Fibroblast of lung (primary cell): Measurements from ENCODE around the gene ZNF410. TPM values are rescaled to one million over a fixed set of nuclear protein-coding genes. Genes with fewer than 3 reads are reported as not detected.
"Not testable (repeated sequence)": the region's sequence is repeated elsewhere in the genome, so short reads cannot be mapped to it uniquely, and the experiment has no call there.

ENCODE experiments used
- DNase-seq, 2 donors: peaks; one replicate each; pipeline versions ENCODE4 v3.0.0 to v3.0.0-alpha.2; 2010; ENCODE audit warnings: low read depth in 2 of 2
- H2AFZ ChIP-seq: 2 replicates; pipeline ENCODE4 v1.5.1; 2012; ENCODE audit warnings: low read length, control low read depth, inconsistent platforms
- H3K27ac ChIP-seq: 2 replicates; pipeline ENCODE4 v1.5.1; 2011; ENCODE audit warnings: low read length, control low read depth; ENCODE audit not compliant: insufficient read depth
- H3K27me3 ChIP-seq: 2 replicates; pipeline ENCODE4 v1.5.1; 2011; ENCODE audit warnings: mild to moderate bottlenecking, low read length; ENCODE audit not compliant: control insufficient read depth, insufficient read depth
- H3K36me3 ChIP-seq: 2 replicates; pipeline ENCODE4 v1.5.1; 2011; ENCODE audit warnings: low read length; ENCODE audit not compliant: control insufficient read depth, insufficient read depth
- H3K4me1 ChIP-seq: 2 replicates; pipeline ENCODE4 v1.5.1; 2011; ENCODE audit warnings: low read length; ENCODE audit not compliant: control insufficient read depth, insufficient read depth; ENCODE audit errors: extremely low read depth
- H3K4me2 ChIP-seq: 2 replicates; pipeline ENCODE4 v1.5.1; 2011; ENCODE audit warnings: low read length, control low read depth; ENCODE audit not compliant: insufficient read depth; ENCODE audit errors: extremely low read depth
- H3K4me3 ChIP-seq, 4 experiments: fragments of 200-600 bp in 1 of 4; sonication (generic) in 1 of 4; replicated peaks in 1 of 4; 2 replicates each; pipeline ENCODE4 v1.5.1; 2011 to 2016; ENCODE audit warnings: low read length in 4 of 4, low read depth in 3 of 4, mild to moderate bottlenecking in 3 of 4, control low read depth in 2 of 4, inconsistent platforms in 1 of 4, mixed read lengths in 1 of 4; ENCODE audit not compliant: insufficient read depth in 1 of 4; ENCODE audit errors: control extremely low read depth in 1 of 4
- H3K79me2 ChIP-seq: 2 replicates; pipeline ENCODE4 v1.5.1; 2012; ENCODE audit warnings: mild to moderate bottlenecking, low read length, inconsistent platforms; ENCODE audit not compliant: control insufficient read depth, insufficient read depth
- H3K9ac ChIP-seq: 2 replicates; pipeline ENCODE4 v1.5.1; 2011; ENCODE audit warnings: mild to moderate bottlenecking, low read length, control low read depth; ENCODE audit not compliant: insufficient read depth
- H3K9me3 ChIP-seq: 2 replicates; pipeline ENCODE4 v1.5.1; 2012; ENCODE audit warnings: low read depth, low read length; ENCODE audit not compliant: control insufficient read depth, insufficient read depth
- H4K20me1 ChIP-seq: 2 replicates; pipeline ENCODE4 v1.5.1; 2011; ENCODE audit warnings: low read length; ENCODE audit not compliant: control insufficient read depth, insufficient read depth; ENCODE audit errors: extremely low read depth
- EZH2 ChIP-seq: IDR thresholded peaks from 2 replicates; pipeline ENCODE4 v1.5.1; 2012; ENCODE audit warnings: low read length, control low read depth, mild to moderate bottlenecking; ENCODE audit errors: missing control alignments
- polyA plus RNA-seq, 2 donors: library from polyadenylated mRNA; depleted of rRNA in 1 of 2; stranded (reverse) in 1 of 2; unstranded in 1 of 2; fragments of >200 nt; gene quantifications; 2 replicates each; pipeline ENCODE4 v1.2.1, GENCODE V29; 2011 to 2012; ENCODE audit warnings: missing spikeins in 1 of 2
- total RNA-seq: library from RNA; depleted of rRNA; stranded (reverse); fragments of >200 nt; gene quantifications from 2 replicates; pipeline ENCODE4 v1.2.1, GENCODE V29; 2014
- TF ChIP-seq, protein P1 (sequence below), 2 donors: IDR thresholded peaks in 1 of 2; conservative IDR thresholded peaks in 1 of 2; 1 replicate in 1 of 2; 2 replicates in 1 of 2; pipeline ENCODE4 v1.5.1; 2011 to 2012; ENCODE audit warnings: low read length in 2 of 2, control low read depth in 1 of 2, inconsistent platforms in 1 of 2, low read depth in 1 of 2, mild to moderate bottlenecking in 1 of 2

ZNF410 gene
- total and polyA plus RNA-seq, 2 donors (not counting 1 experiment from before 2014, with no cell fraction given), result 46.5 to 80.4 TPM

DNA sequence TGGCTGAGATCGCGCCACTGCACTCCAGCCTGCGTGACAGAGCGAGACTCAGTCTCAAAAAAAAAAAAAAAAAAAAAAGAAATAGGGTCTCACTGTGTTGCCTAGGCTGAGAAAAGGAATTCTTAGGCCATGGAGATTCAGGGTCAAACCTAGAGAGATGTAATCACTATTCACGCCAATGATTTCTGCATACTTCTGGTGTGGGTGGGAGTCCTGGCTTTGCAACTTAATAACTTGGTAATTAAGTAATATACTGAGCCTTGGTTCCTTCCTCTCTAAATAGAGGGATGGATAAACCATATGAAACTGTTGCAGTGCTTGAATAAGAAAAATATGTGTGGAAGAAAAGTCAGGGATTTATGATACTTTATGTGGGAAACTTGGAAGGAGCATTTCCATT is 2.7 kb downstream of the ZNF410 start:
- Histone ChIP-seq H3K9ac (no peak overlapping the region), H3K9me3 (no peaks in the 10 kb centered on the region), H3K4me3 (no peak overlapping the region), H3K79me2 (peaks cover 75% of the 10 kb centered on the region), H3K27ac (no peak overlapping the region), H3K27me3 (no peaks in the 10 kb centered on the region), H4K20me1 (no peaks in the 10 kb centered on the region), H3K4me1 (peaks cover 5% of the 10 kb centered on the region), H2AFZ (no peak overlapping the region), H3K4me2 (no peak overlapping the region), H3K36me3 (no peaks in the 10 kb centered on the region)
- no peak for DNase-seq
- TF ChIP-seq EZH2, result no peak
- TF ChIP-seq, protein P1, sequence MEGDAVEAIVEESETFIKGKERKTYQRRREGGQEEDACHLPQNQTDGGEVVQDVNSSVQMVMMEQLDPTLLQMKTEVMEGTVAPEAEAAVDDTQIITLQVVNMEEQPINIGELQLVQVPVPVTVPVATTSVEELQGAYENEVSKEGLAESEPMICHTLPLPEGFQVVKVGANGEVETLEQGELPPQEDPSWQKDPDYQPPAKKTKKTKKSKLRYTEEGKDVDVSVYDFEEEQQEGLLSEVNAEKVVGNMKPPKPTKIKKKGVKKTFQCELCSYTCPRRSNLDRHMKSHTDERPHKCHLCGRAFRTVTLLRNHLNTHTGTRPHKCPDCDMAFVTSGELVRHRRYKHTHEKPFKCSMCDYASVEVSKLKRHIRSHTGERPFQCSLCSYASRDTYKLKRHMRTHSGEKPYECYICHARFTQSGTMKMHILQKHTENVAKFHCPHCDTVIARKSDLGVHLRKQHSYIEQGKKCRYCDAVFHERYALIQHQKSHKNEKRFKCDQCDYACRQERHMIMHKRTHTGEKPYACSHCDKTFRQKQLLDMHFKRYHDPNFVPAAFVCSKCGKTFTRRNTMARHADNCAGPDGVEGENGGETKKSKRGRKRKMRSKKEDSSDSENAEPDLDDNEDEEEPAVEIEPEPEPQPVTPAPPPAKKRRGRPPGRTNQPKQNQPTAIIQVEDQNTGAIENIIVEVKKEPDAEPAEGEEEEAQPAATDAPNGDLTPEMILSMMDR (conservative IDR thresholded peaks at IDR 0.05 in 1 of 2, IDR thresholded peaks at IDR 0.05 in 1 of 2; ENCODE audit: low read depth in 1 of 2, low read length in 2 of 2), result no peak

DNA sequence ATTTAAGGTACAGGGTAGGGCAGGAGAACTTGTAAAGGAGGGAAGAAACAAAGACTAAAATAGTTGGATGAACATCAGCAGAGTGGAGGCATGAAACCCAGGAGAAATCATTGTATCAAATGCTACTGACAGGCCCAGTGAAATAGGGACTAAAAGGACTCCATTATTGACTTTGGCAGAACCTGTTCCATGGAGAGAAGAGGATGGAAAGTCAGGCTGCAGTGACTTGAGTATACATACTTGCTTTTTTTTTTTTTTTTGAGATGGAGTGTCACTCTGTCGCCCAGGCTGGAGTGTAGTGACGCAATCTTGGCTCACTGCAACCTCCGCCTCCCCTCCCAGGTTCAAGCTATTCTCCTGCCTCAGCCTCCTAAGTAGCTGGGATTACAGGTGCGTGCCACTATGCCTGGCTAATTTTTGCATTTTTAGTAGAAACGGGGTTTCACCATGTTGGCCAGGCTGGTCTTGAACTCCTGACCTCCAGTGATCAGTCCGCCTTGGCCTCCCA is 7.6 kb downstream of the ZNF410 start:
- not testable (repeated sequence) for H3K9me3 ChIP-seq, H3K27ac ChIP-seq, H3K27me3 ChIP-seq, H3K4me1 ChIP-seq, H3K4me2 ChIP-seq, H3K9ac ChIP-seq, H2AFZ ChIP-seq, DNase-seq, H3K4me3 ChIP-seq, H4K20me1 ChIP-seq
- Histone ChIP-seq H3K79me2 (peaks cover 43% of the 10 kb centered on the region), H3K36me3 (peaks cover 12% of the 10 kb centered on the region)

DNA sequence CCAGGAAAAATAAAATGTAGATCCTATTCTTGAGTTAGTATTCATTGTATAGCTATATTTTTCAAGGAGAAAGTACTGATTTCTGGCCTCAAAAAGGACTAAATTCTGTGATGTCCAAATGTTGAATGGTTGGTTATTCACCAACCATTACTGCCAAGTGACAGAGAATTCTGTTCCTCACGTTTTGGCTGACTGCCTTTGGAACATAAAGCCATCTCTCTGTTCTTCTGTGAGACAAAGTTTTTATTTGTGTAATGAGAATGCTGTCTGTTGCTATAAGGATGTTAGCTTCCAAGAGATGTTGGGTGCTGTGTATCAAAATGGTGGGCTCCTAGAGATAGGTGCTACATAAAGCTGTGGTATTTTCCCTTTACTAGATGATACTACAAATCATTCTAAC is 9.3 kb downstream of the ZNF410 start:
- Histone ChIP-seq H3K9ac (no peak overlapping the region), H3K79me2 (peaks cover 26% of the 10 kb centered on the region), H2AFZ (no peak overlapping the region), H3K4me1 (peaks cover 3% of the 10 kb centered on the region), H3K4me3 (no peak overlapping the region), H3K27me3 (no peaks in the 10 kb centered on the region), H4K20me1 (no peaks in the 10 kb centered on the region), H3K36me3 (peaks cover 14% of the 10 kb centered on the region), H3K9me3 (no peaks in the 10 kb centered on the region), H3K27ac (peak overlapping the region; percentile 32), H3K4me2 (no peak overlapping the region)
- no peak for DNase-seq
- TF ChIP-seq, protein P1 (conservative IDR thresholded peaks at IDR 0.05 in 1 of 2, IDR thresholded peaks at IDR 0.05 in 1 of 2; ENCODE audit: low read depth in 1 of 2, low read length in 2 of 2), result no peak
- no peak for TF ChIP-seq EZH2
